Activated CD8-positive, alpha-beta T cell treated with anti-CD3 and anti-CD28 coated beads, Interleukin-2, amount 10 ng/mL, durations not matched to agents 7 days and 5 days (primary cell): ENCODE data around the gene CDH4. TPM values are rescaled to one million over a fixed set of nuclear protein-coding genes. Genes with fewer than 3 reads are reported as not detected.

Experiments
- ATAC-seq: fragments of 150-1000 bp; cut with Tn5 transposase; one replicate; pipeline ENCODE4 v1.10.0; 2021; ENCODE audit warnings: moderate library complexity
- CTCF ChIA-PET: fragments of 350-600 bp; sonication (Branson Sonifier 250); formaldehyde crosslinking; loops from one replicate; lab custom pipeline; 2021; ENCODE audit warnings: antibody characterized with exemption; lab: Charles Lee
- POLR2A ChIA-PET: fragments of 350-600 bp; sonication (Branson Sonifier 250); formaldehyde crosslinking; loops from one replicate; lab custom pipeline; 2021; ENCODE audit warnings: antibody characterized with exemption; lab: Charles Lee
- DNase-seq: peaks from one replicate; pipeline ENCODE4 v3.0.0-alpha.2; 2020
- H3K27ac Mint-ChIP-seq: one replicate; pipeline ENCODE4 v1.8.0; 2021; ENCODE audit warnings: mild to moderate bottlenecking, mixed read lengths
- H3K27me3 Mint-ChIP-seq: one replicate; pipeline ENCODE4 v1.8.0; 2021; ENCODE audit warnings: low read depth, mixed read lengths
- H3K36me3 Mint-ChIP-seq: one replicate; pipeline ENCODE4 v1.8.0; 2021; ENCODE audit warnings: low read depth, mixed read lengths
- H3K4me1 Mint-ChIP-seq: one replicate; pipeline ENCODE4 v1.8.0; 2021; ENCODE audit warnings: low read depth, mixed read lengths
- H3K4me3 Mint-ChIP-seq: one replicate; pipeline ENCODE4 v1.8.0; 2021; ENCODE audit warnings: mild to moderate bottlenecking, mixed read lengths
- H3K9me3 Mint-ChIP-seq: one replicate; pipeline ENCODE4 v1.8.0; 2022; ENCODE audit warnings: mixed read lengths; ENCODE audit not compliant: insufficient read depth
- total RNA-seq, 2 experiments: library from RNA; stranded (reverse); gene quantifications; one replicate each; pipeline ENCODE4 v1.2.3, GENCODE V29; 2021

Gene CDH4
- total RNA-seq, 2 experiments from 2014 or later = 0.05 to 0.13 TPM

GRCh38 chr20:61436667-61437279, 184.7 kb downstream of the CDH4 start:
- Mint-ChIP-seq H3K9me3 (no peaks in the 10 kb centered on the region), H3K4me3 (no peak overlapping the region), H3K27ac (no peak overlapping the region), H3K4me1 (no peaks in the 10 kb centered on the region), H3K27me3 (no peaks in the 10 kb centered on the region), H3K36me3 (no peaks in the 10 kb centered on the region)
- no peak for DNase-seq
- ChIA-PET POLR2A (no interaction called here), CTCF (no interaction called here)
- ATAC-seq = no peak

GRCh38 chr20:61437280-61438206, 185.5 kb downstream of the CDH4 start:
- Mint-ChIP-seq H3K4me3 (no peak overlapping the region), H3K4me1 (no peaks in the 10 kb centered on the region), H3K27ac (no peak overlapping the region), H3K27me3 (no peaks in the 10 kb centered on the region), H3K9me3 (no peaks in the 10 kb centered on the region), H3K36me3 (no peaks in the 10 kb centered on the region)
- no peak for ATAC-seq
- DNase-seq = no peak
- POLR2A ChIA-PET = no interaction called here
- CTCF ChIA-PET = no interaction called here

GRCh38 chr20:61438285-61438684, 186.2 kb downstream of the CDH4 start:
- no peak overlapping the region for H3K4me3 Mint-ChIP-seq
- ATAC-seq = no peak
- no peak overlapping the region for H3K27ac Mint-ChIP-seq
- H3K4me1 Mint-ChIP-seq = no peaks in the 10 kb centered on the region
- POLR2A ChIA-PET = no interaction called here
- no peaks in the 10 kb centered on the region for H3K9me3 Mint-ChIP-seq
- CTCF ChIA-PET = no interaction called here
- no peak for DNase-seq
- no peaks in the 10 kb centered on the region for H3K27me3 Mint-ChIP-seq
- H3K36me3 Mint-ChIP-seq = no peaks in the 10 kb centered on the region

GRCh38 chr20:61439251-61439650, 187.2 kb downstream of the CDH4 start:
- ChIA-PET POLR2A (no interaction called here), CTCF (no interaction called here)
- H3K4me1 Mint-ChIP-seq = no peaks in the 10 kb centered on the region
- no peaks in the 10 kb centered on the region for H3K36me3 Mint-ChIP-seq
- no peaks in the 10 kb centered on the region for H3K27me3 Mint-ChIP-seq
- H3K9me3 Mint-ChIP-seq = no peaks in the 10 kb centered on the region
- no peak overlapping the region for H3K27ac Mint-ChIP-seq
- no peak overlapping the region for H3K4me3 Mint-ChIP-seq
- DNase-seq (no peak), ATAC-seq (no peak)

- no peak overlapping the region for H3K4me3 Mint-ChIP-seq
- ChIA-PET POLR2A (no interaction called here), CTCF (no interaction called here)
- H3K36me3 Mint-ChIP-seq = no peaks in the 10 kb centered on the region
- H3K27me3 Mint-ChIP-seq = no peaks in the 10 kb centered on the region
- no peaks in the 10 kb centered on the region for H3K4me1 Mint-ChIP-seq
- H3K9me3 Mint-ChIP-seq = no peaks in the 10 kb centered on the region
- no peak for ATAC-seq
- no peak overlapping the region for H3K27ac Mint-ChIP-seq
- DNase-seq = no peak
Measured at GRCh38 chr20:61440548-61441055, 188.5 kb downstream of the CDH4 start.

- H3K27me3 Mint-ChIP-seq = no peaks in the 10 kb centered on the region
- H3K4me1 Mint-ChIP-seq = no peaks in the 10 kb centered on the region
- H3K27ac Mint-ChIP-seq = no peak overlapping the region
- ATAC-seq (no peak), DNase-seq (no peak)
- POLR2A ChIA-PET = no interaction called here
- no peak overlapping the region for H3K4me3 Mint-ChIP-seq
- H3K36me3 Mint-ChIP-seq = no peaks in the 10 kb centered on the region
- CTCF ChIA-PET = no interaction called here
- no peaks in the 10 kb centered on the region for H3K9me3 Mint-ChIP-seq
Measured at GRCh38 chr20:61441537-61441936, 189.5 kb downstream of the CDH4 start.

GRCh38 chr20:61442075-61442670, 190.1 kb downstream of the CDH4 start:
- Mint-ChIP-seq H3K36me3 (no peaks in the 10 kb centered on the region), H3K4me3 (no peak overlapping the region), H3K27me3 (no peaks in the 10 kb centered on the region), H3K9me3 (no peaks in the 10 kb centered on the region), H3K4me1 (no peaks in the 10 kb centered on the region), H3K27ac (no peak overlapping the region)
- ChIA-PET POLR2A (no interaction called here), CTCF (no interaction called here)
- DNase-seq (no peak), ATAC-seq (no peak)

GRCh38 chr20:61442718-61443117, 190.7 kb downstream of the CDH4 start:
- DNase-seq = no peak
- POLR2A ChIA-PET = no interaction called here
- Mint-ChIP-seq H3K4me1 (no peaks in the 10 kb centered on the region), H3K27me3 (no peaks in the 10 kb centered on the region), H3K9me3 (no peaks in the 10 kb centered on the region), H3K36me3 (no peaks in the 10 kb centered on the region), H3K4me3 (no peak overlapping the region), H3K27ac (no peak overlapping the region)
- CTCF ChIA-PET = no interaction called here
- ATAC-seq = no peak

GRCh38 chr20:61443443-61444126, 191.5 kb downstream of the CDH4 start:
- Mint-ChIP-seq H3K27ac (no peak overlapping the region), H3K4me3 (no peak overlapping the region), H3K27me3 (no peaks in the 10 kb centered on the region), H3K36me3 (no peaks in the 10 kb centered on the region), H3K9me3 (no peaks in the 10 kb centered on the region), H3K4me1 (no peaks in the 10 kb centered on the region)
- no peak for DNase-seq
- ChIA-PET POLR2A (no interaction called here), CTCF (no interaction called here)
- ATAC-seq = no peak

- H3K36me3 Mint-ChIP-seq = no peaks in the 10 kb centered on the region
- no peak overlapping the region for H3K27ac Mint-ChIP-seq
- DNase-seq = no peak
- ChIA-PET POLR2A (no interaction called here), CTCF (no interaction called here)
- no peaks in the 10 kb centered on the region for H3K27me3 Mint-ChIP-seq
- ATAC-seq = no peak
- no peak overlapping the region for H3K4me3 Mint-ChIP-seq
- no peaks in the 10 kb centered on the region for H3K9me3 Mint-ChIP-seq
- no peaks in the 10 kb centered on the region for H3K4me1 Mint-ChIP-seq
Measured at GRCh38 chr20:61444637-61445036, 192.6 kb downstream of the CDH4 start.

GRCh38 chr20:61445138-61445537, 193.1 kb downstream of the CDH4 start:
- H3K27me3 Mint-ChIP-seq = no peaks in the 10 kb centered on the region
- POLR2A ChIA-PET = no interaction called here
- no peaks in the 10 kb centered on the region for H3K4me1 Mint-ChIP-seq
- no peak for ATAC-seq
- no peak overlapping the region for H3K4me3 Mint-ChIP-seq
- H3K9me3 Mint-ChIP-seq = no peaks in the 10 kb centered on the region
- CTCF ChIA-PET = no interaction called here
- no peaks in the 10 kb centered on the region for H3K36me3 Mint-ChIP-seq
- DNase-seq = no peak
- no peak overlapping the region for H3K27ac Mint-ChIP-seq

- no peak for DNase-seq
- H3K4me3 Mint-ChIP-seq = no peak overlapping the region
- no peaks in the 10 kb centered on the region for H3K36me3 Mint-ChIP-seq
- H3K4me1 Mint-ChIP-seq = no peaks in the 10 kb centered on the region
- H3K27ac Mint-ChIP-seq = no peak overlapping the region
- H3K27me3 Mint-ChIP-seq = no peaks in the 10 kb centered on the region
- ChIA-PET POLR2A (no interaction called here), CTCF (no interaction called here)
- ATAC-seq = no peak
- no peaks in the 10 kb centered on the region for H3K9me3 Mint-ChIP-seq
Measured at GRCh38 chr20:61445741-61446140, 193.7 kb downstream of the CDH4 start.
